Stimulated activated CD8-positive, alpha-beta memory T cell treated with anti-CD3 and anti-CD28 coated beads, Interleukin-7, amount 100 ng/mL, for 1 hour (primary cell): ENCODE results near the gene KEAP1.
"Not testable (repeated sequence)": the region's sequence is repeated elsewhere in the genome, so short reads cannot be mapped to it uniquely, and the experiment has no call there.

ENCODE experiments used
- DNase-seq, 2 donors: peaks; one replicate each; pipeline ENCODE4 v3.0.0-alpha.2; 2020; ENCODE audit warnings: low read depth in 2 of 2

Gene KEAP1

GRCh38 chr19:10497371-10497770, 5.8 kb downstream of the KEAP1 start:
- DNase-seq: no peak

- no peak for DNase-seq
These were observed 11.6 kb downstream of the KEAP1 start for GRCh38 chr19:10491472-10492047.

GRCh38 chr19:10486551-10486950, 16.6 kb downstream of the KEAP1 start:
- no peak for DNase-seq

- peak; percentile 70 to 75 for DNase-seq
These were observed 24.2 kb downstream of the KEAP1 start for GRCh38 chr19:10478903-10479384.

- DNase-seq: no peak
These were observed 24.7 kb downstream of the KEAP1 start for GRCh38 chr19:10478476-10478875.

GRCh38 chr19:10474962-10475451, 28.1 kb downstream of the KEAP1 start:
- no peak for DNase-seq

- no peak for DNase-seq
These were observed 30.0 kb downstream of the KEAP1 start for GRCh38 chr19:10473192-10473591.

GRCh38 chr19:10471909-10472308, 31.2 kb downstream of the KEAP1 start:
- DNase-seq: no peak

- DNase-seq: no peak
These were observed 35.0 kb downstream of the KEAP1 start for GRCh38 chr19:10468133-10468532.

- DNase-seq: no peak
These were observed 36.0 kb downstream of the KEAP1 start for GRCh38 chr19:10467104-10467706.

GRCh38 chr19:10464456-10464855, 38.7 kb downstream of the KEAP1 start:
- DNase-seq: no peak

GRCh38 chr19:10462557-10462956, 40.6 kb downstream of the KEAP1 start:
- no peak for DNase-seq

GRCh38 chr19:10462042-10462441, 41.1 kb downstream of the KEAP1 start:
- DNase-seq: not testable (repeated sequence)

- DNase-seq: peak; percentile 55 to 58
These were observed 41.9 kb downstream of the KEAP1 start for GRCh38 chr19:10461047-10461949.

- DNase-seq: no peak
These were observed 42.5 kb downstream of the KEAP1 start for GRCh38 chr19:10460714-10461046.

- DNase-seq: not testable (repeated sequence)
These were observed 44.4 kb downstream of the KEAP1 start for GRCh38 chr19:10458733-10459132.

- no peak for DNase-seq
These were observed 48.9 kb downstream of the KEAP1 start for GRCh38 chr19:10454267-10454666.

- no peak for DNase-seq
These were observed 49.3 kb downstream of the KEAP1 start for GRCh38 chr19:10453852-10454251.

- no peak for DNase-seq
These were observed 50.2 kb downstream of the KEAP1 start for GRCh38 chr19:10452726-10453618.

- DNase-seq: no peak
These were observed 52.1 kb downstream of the KEAP1 start for GRCh38 chr19:10450853-10451609.
